DND-41 (cell line): ENCODE results near the gene VPS54.

ENCODE experiments used
- EZH2 ChIP-seq: IDR thresholded peaks from 3 replicates; pipeline ENCODE4 v1.6.1; 2012; ENCODE audit warnings: borderline replicate concordance, low read depth, mild to moderate bottlenecking, moderate library complexity, low read length, inconsistent platforms; ENCODE audit not compliant: severe bottlenecking
- TF ChIP-seq, protein P1 (sequence below): IDR thresholded peaks from 2 replicates; pipeline ENCODE4 v1.5.1; 2012; ENCODE audit warnings: borderline replicate concordance, low read length, moderate library complexity, mild to moderate bottlenecking; ENCODE audit not compliant: poor library complexity, severe bottlenecking; ENCODE audit errors: extremely low read depth

GRCh38 chr2:63855418-63856302 lies 163.6 kb downstream of the VPS54 start:
- TF ChIP-seq, protein P1, sequence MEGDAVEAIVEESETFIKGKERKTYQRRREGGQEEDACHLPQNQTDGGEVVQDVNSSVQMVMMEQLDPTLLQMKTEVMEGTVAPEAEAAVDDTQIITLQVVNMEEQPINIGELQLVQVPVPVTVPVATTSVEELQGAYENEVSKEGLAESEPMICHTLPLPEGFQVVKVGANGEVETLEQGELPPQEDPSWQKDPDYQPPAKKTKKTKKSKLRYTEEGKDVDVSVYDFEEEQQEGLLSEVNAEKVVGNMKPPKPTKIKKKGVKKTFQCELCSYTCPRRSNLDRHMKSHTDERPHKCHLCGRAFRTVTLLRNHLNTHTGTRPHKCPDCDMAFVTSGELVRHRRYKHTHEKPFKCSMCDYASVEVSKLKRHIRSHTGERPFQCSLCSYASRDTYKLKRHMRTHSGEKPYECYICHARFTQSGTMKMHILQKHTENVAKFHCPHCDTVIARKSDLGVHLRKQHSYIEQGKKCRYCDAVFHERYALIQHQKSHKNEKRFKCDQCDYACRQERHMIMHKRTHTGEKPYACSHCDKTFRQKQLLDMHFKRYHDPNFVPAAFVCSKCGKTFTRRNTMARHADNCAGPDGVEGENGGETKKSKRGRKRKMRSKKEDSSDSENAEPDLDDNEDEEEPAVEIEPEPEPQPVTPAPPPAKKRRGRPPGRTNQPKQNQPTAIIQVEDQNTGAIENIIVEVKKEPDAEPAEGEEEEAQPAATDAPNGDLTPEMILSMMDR, result no peak
- TF ChIP-seq EZH2, result no peak
